ENCODE data around the gene TEX9.

DNA sequence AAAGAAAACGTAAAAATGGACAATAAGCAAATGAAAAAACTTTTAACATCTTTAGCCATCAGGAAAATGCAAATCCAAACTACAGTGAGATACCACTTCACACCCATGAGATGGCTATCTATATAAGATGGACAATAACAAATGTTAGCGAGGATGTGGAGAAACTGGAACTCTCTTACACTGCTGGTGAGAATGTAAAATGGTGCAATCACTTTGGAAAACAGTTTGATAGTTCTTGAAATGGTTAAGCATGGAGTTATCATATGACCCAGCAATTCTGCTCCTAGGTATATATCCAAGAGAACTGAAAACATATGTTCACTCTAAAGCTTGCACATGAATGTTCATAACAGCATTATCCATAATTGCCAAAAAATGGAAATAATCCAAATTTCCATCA, 21.3 kb upstream of the TEX9 start:
- TF ChIP-seq, protein P1, sequence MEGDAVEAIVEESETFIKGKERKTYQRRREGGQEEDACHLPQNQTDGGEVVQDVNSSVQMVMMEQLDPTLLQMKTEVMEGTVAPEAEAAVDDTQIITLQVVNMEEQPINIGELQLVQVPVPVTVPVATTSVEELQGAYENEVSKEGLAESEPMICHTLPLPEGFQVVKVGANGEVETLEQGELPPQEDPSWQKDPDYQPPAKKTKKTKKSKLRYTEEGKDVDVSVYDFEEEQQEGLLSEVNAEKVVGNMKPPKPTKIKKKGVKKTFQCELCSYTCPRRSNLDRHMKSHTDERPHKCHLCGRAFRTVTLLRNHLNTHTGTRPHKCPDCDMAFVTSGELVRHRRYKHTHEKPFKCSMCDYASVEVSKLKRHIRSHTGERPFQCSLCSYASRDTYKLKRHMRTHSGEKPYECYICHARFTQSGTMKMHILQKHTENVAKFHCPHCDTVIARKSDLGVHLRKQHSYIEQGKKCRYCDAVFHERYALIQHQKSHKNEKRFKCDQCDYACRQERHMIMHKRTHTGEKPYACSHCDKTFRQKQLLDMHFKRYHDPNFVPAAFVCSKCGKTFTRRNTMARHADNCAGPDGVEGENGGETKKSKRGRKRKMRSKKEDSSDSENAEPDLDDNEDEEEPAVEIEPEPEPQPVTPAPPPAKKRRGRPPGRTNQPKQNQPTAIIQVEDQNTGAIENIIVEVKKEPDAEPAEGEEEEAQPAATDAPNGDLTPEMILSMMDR (IDR thresholded peaks at IDR 0.05), result no peak
- no peak for TF ChIP-seq POLR2A (IDR thresholded peaks at IDR 0.05)

Data from esophagus squamous epithelium (tissue), 4 donors.